GM12878 (cell line): ENCODE results near the gene SOX30. TPM values are rescaled to one million over a fixed set of nuclear protein-coding genes. Genes with fewer than 3 reads are reported as not detected.

ENCODE experiments used
- BACH1 ChIP-seq: fragments of 450-650 bp; IDR thresholded peaks from 2 replicates; pipeline ENCODE4 v1.6.1; 2017; ENCODE audit warnings: mild to moderate bottlenecking, borderline replicate concordance
- EGR1 ChIP-seq, 2 experiments: IDR thresholded peaks; 1 replicate in 1 of 2; 2 replicates in 1 of 2; pipeline ENCODE4 v1.6.1; 2011 to 2012; ENCODE audit warnings: low read depth in 2 of 2, low read length in 2 of 2, borderline replicate concordance in 1 of 2, mild to moderate bottlenecking in 1 of 2, moderate library complexity in 1 of 2
- ETV6 ChIP-seq, 2 experiments: fragments of 450-650 bp in 1 of 2; IDR thresholded peaks in 1 of 2; conservative IDR thresholded peaks in 1 of 2; 2 replicates each; pipeline ENCODE4 v1.6.1; 2014; ENCODE audit warnings: antibody characterized with exemption in 1 of 2, borderline replicate concordance in 1 of 2, low read depth in 1 of 2, mild to moderate bottlenecking in 1 of 2, moderate library complexity in 1 of 2
- RFX5 ChIP-seq: IDR thresholded peaks from 2 replicates; pipeline ENCODE4 v1.6.1; 2011; ENCODE audit warnings: low read depth, low read length, improper control_type of control experiment
- SP1 ChIP-seq: IDR thresholded peaks from one replicate; pipeline ENCODE4 v1.6.1; 2011; ENCODE audit warnings: low read depth, low read length
- SRF ChIP-seq, 2 experiments: IDR thresholded peaks; 2 replicates each; pipeline ENCODE4 v1.6.1; 2011; ENCODE audit warnings: low read depth in 2 of 2, low read length in 2 of 2, mild to moderate bottlenecking in 1 of 2, moderate library complexity in 1 of 2
- ZNF592 ChIP-seq: fragments of 450-650 bp; IDR thresholded peaks from 2 replicates; pipeline ENCODE4 v1.6.1; 2017; ENCODE audit warnings: mild to moderate bottlenecking, moderate library complexity
- polyA plus RNA-seq, 11 experiments: library from polyadenylated mRNA; depleted of rRNA in 4 of 11; unstranded in 6 of 11; stranded (reverse) in 5 of 11; fragments of >200 nt; fragmentation: Nextera tagmentation in 4 of 11; fragmentation: Illumina TruSeq in 1 of 11; extraction: Ambion mirVana in 4 of 11; extraction: Trizol in 1 of 11; gene quantifications; 1 replicate in 1 of 11; 2 replicates in 10 of 11; pipeline versions ENCODE4 v1.2.1 to v1.2.3, GENCODE V29; 2011 to 2016; ENCODE audit warnings: inconsistent platforms in 2 of 11, missing spikeins in 2 of 11, low read depth in 1 of 11
- total RNA-seq, 4 experiments: library from RNA; depleted of rRNA in 3 of 4; stranded (reverse); fragments of >200 nt in 3 of 4; fragmentation: Illumina TruSeq in 1 of 4; extraction: Trizol in 1 of 4; gene quantifications; 2 replicates each; pipeline versions ENCODE4 v1.2.1 to v1.2.3, GENCODE V29; 2013 to 2021
- TF ChIP-seq, protein P1 (sequence below): IDR thresholded peaks from 2 replicates; pipeline ENCODE4 v1.6.1; 2011; ENCODE audit warnings: low read depth, low read length, improper control_type of control experiment, borderline replicate concordance
- TF ChIP-seq, protein P2 (sequence below): fragments of 450-650 bp; IDR thresholded peaks from 2 replicates; pipeline ENCODE4 v1.6.1; 2017; ENCODE audit warnings: mild to moderate bottlenecking, moderate library complexity
- TF ChIP-seq, protein P3 (sequence below): fragments of 450-650 bp; IDR thresholded peaks from 2 replicates; pipeline ENCODE4 v1.6.1; 2016; ENCODE audit warnings: mild to moderate bottlenecking, moderate library complexity, borderline replicate concordance
- TF ChIP-seq, protein P4 (sequence below): fragments of 450-650 bp; IDR thresholded peaks from 2 replicates; pipeline ENCODE4 v1.6.1; 2017; ENCODE audit warnings: mild to moderate bottlenecking

Gene SOX30
- total and polyA plus RNA-seq, 10 of the 15 experiments (the other 5 are each of a cell fraction or from before 2014, with no cell fraction given) = 0.06 to 0.32 (median 0.10) TPM; not detected in 2

- TF ChIP-seq, protein P1, sequence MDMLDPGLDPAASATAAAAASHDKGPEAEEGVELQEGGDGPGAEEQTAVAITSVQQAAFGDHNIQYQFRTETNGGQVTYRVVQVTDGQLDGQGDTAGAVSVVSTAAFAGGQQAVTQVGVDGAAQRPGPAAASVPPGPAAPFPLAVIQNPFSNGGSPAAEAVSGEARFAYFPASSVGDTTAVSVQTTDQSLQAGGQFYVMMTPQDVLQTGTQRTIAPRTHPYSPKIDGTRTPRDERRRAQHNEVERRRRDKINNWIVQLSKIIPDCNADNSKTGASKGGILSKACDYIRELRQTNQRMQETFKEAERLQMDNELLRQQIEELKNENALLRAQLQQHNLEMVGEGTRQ = no peak; the same call in 1 of the 2 replicates
- no peak for TF ChIP-seq SRF (IDR thresholded peaks at IDR 0.05; ENCODE audit: low read depth in 2 of 2, low read length in 2 of 2)
- TF ChIP-seq, protein P2, sequence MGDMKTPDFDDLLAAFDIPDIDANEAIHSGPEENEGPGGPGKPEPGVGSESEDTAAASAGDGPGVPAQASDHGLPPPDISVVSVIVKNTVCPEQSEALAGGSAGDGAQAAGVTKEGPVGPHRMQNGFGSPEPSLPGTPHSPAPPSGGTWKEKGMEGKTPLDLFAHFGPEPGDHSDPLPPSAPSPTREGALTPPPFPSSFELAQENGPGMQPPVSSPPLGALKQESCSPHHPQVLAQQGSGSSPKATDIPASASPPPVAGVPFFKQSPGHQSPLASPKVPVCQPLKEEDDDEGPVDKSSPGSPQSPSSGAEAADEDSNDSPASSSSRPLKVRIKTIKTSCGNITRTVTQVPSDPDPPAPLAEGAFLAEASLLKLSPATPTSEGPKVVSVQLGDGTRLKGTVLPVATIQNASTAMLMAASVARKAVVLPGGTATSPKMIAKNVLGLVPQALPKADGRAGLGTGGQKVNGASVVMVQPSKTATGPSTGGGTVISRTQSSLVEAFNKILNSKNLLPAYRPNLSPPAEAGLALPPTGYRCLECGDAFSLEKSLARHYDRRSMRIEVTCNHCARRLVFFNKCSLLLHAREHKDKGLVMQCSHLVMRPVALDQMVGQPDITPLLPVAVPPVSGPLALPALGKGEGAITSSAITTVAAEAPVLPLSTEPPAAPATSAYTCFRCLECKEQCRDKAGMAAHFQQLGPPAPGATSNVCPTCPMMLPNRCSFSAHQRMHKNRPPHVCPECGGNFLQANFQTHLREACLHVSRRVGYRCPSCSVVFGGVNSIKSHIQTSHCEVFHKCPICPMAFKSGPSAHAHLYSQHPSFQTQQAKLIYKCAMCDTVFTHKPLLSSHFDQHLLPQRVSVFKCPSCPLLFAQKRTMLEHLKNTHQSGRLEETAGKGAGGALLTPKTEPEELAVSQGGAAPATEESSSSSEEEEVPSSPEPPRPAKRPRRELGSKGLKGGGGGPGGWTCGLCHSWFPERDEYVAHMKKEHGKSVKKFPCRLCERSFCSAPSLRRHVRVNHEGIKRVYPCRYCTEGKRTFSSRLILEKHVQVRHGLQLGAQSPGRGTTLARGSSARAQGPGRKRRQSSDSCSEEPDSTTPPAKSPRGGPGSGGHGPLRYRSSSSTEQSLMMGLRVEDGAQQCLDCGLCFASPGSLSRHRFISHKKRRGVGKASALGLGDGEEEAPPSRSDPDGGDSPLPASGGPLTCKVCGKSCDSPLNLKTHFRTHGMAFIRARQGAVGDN = peak; percentile 48; the same call in 1 of the 2 replicates
- TF ChIP-seq, protein P3, sequence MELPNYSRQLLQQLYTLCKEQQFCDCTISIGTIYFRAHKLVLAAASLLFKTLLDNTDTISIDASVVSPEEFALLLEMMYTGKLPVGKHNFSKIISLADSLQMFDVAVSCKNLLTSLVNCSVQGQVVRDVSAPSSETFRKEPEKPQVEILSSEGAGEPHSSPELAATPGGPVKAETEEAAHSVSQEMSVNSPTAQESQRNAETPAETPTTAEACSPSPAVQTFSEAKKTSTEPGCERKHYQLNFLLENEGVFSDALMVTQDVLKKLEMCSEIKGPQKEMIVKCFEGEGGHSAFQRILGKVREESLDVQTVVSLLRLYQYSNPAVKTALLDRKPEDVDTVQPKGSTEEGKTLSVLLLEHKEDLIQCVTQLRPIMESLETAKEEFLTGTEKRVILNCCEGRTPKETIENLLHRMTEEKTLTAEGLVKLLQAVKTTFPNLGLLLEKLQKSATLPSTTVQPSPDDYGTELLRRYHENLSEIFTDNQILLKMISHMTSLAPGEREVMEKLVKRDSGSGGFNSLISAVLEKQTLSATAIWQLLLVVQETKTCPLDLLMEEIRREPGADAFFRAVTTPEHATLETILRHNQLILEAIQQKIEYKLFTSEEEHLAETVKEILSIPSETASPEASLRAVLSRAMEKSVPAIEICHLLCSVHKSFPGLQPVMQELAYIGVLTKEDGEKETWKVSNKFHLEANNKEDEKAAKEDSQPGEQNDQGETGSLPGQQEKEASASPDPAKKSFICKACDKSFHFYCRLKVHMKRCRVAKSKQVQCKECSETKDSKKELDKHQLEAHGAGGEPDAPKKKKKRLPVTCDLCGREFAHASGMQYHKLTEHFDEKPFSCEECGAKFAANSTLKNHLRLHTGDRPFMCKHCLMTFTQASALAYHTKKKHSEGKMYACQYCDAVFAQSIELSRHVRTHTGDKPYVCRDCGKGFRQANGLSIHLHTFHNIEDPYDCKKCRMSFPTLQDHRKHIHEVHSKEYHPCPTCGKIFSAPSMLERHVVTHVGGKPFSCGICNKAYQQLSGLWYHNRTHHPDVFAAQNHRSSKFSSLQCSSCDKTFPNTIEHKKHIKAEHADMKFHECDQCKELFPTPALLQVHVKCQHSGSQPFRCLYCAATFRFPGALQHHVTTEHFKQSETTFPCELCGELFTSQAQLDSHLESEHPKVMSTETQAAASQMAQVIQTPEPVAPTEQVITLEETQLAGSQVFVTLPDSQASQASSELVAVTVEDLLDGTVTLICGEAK = no peak
- no peak for TF ChIP-seq RFX5
- TF ChIP-seq EGR1 (IDR thresholded peaks at IDR 0.05; ENCODE audit: borderline replicate concordance in 1 of 2, low read depth in 2 of 2, low read length in 2 of 2) = 0 out of 3 replicates have a peak, but pooled peaks of 1 of the 2 experiments have one; percentile 31
- TF ChIP-seq ZNF592 = no peak
- TF ChIP-seq ETV6 (conservative IDR thresholded peaks at IDR 0.05 in 1 of 2, IDR thresholded peaks at IDR 0.05 in 1 of 2; ENCODE audit: borderline replicate concordance in 1 of 2, low read depth in 1 of 2) = peak in 1 of 2 experiments; percentile 93; a peak in 2 of 4 replicates
- TF ChIP-seq SP1 = no peak
- TF ChIP-seq, protein P4, sequence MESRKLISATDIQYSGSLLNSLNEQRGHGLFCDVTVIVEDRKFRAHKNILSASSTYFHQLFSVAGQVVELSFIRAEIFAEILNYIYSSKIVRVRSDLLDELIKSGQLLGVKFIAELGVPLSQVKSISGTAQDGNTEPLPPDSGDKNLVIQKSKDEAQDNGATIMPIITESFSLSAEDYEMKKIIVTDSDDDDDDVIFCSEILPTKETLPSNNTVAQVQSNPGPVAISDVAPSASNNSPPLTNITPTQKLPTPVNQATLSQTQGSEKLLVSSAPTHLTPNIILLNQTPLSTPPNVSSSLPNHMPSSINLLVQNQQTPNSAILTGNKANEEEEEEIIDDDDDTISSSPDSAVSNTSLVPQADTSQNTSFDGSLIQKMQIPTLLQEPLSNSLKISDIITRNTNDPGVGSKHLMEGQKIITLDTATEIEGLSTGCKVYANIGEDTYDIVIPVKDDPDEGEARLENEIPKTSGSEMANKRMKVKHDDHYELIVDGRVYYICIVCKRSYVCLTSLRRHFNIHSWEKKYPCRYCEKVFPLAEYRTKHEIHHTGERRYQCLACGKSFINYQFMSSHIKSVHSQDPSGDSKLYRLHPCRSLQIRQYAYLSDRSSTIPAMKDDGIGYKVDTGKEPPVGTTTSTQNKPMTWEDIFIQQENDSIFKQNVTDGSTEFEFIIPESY = no peak
- TF ChIP-seq BACH1 = peak; percentile 36; the same call in 1 of the 2 replicates
These were observed 49.7 kb downstream of the SOX30 start (continued) for GRCh38 chr5:157602505-157602904.
